Measurements from ENCODE around the gene ABHD3. TPM values are rescaled to one million over a fixed set of nuclear protein-coding genes. Genes with fewer than 3 reads are reported as not detected.

Gene ABHD3
- total and polyA plus RNA-seq, 2 of the 8 experiments (the other 6 are each of a cell fraction or from before 2014, with no cell fraction given) = 8.4 to 12.1 TPM

DNA sequence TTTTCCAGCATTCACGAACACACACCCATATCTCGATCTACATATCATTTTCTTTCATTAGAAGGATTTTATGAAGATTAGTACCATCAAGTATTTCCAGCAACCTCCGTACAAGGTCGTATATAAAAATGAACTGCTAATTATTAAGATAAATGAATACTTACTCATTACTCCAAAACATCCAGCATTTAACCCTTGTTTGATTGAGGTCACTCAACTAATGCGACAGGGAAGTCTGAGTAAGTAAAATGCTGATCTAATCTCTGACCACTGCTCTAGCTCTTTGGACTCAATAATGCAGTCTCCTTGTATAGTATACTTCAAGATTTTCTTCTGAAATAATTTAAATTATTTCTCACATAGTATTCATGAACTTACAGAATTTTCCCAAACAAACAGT, 2.0 kb downstream of the ABHD3 start:
- Histone ChIP-seq H3K4ac (replicated peaks; ENCODE audit: insufficient read length, low read depth, low read length) (no peak overlapping the region), H3K9ac (replicated peaks in 1 of 4; ENCODE audit: extremely low read depth in 1 of 4, low read depth in 3 of 4, low read length in 3 of 4) (no peak overlapping the region), H2BK120ac (replicated peaks; ENCODE audit: low read depth, low read length) (no peak overlapping the region), H3K79me2 (ENCODE audit: control insufficient read depth in 1 of 2, insufficient read depth in 2 of 2, low read length in 2 of 2) (no peaks in the 10 kb centered on the region), H2AK5ac (ENCODE audit: low read depth, low read length) (no peak overlapping the region), H2AFZ (ENCODE audit: low read length) (no peak overlapping the region), H3K79me1 (ENCODE audit: low read depth, low read length) (no peaks in the 10 kb centered on the region), H2BK12ac (ENCODE audit: low read depth, low read length) (no peak overlapping the region), H3K23me2 (ENCODE audit: low read depth, low read length) (peaks cover 6% of the 10 kb centered on the region), H2BK5ac (ENCODE audit: low read depth, low read length) (no peak overlapping the region), H4K20me1 (replicated peaks in 1 of 2; ENCODE audit: control insufficient read depth in 1 of 2, insufficient read depth in 2 of 2, low read length in 2 of 2) (no peaks in the 10 kb centered on the region), H3K23ac (ENCODE audit: insufficient read length) (no peak overlapping the region), H3K4me3 (ENCODE audit: extremely low read depth in 1 of 4, insufficient read depth in 2 of 4, low read depth in 3 of 4, low read length in 4 of 4) (peak overlapping the region in 1 of 4 experiments; percentile 77; a peak in 2 of 8 replicates), H3K27me3 (replicated peaks in 1 of 4; ENCODE audit: control insufficient read depth in 3 of 4, extremely low read depth in 1 of 4, insufficient read depth in 3 of 4, low read length in 3 of 4) (peaks cover 0 to 3% (median 0%) of the 10 kb centered on the region in 4 experiments; a peak in 4 of 7 replicates), H2BK20ac (ENCODE audit: low read length) (no peak overlapping the region), H2BK15ac (ENCODE audit: low read length) (no peak overlapping the region), H3K36me3 (ENCODE audit: control insufficient read depth in 2 of 4, insufficient read depth in 4 of 4, low read length in 3 of 4) (peaks cover 0 to 9% (median 3%) of the 10 kb centered on the region in 4 experiments; a peak in 3 of 8 replicates), H3K56ac (replicated peaks; ENCODE audit: insufficient read length, low read depth, low read length) (no peak overlapping the region), H3K27ac (ENCODE audit: low read depth, low read length) (no peak overlapping the region), H3K4me1 (replicated peaks in 1 of 4; ENCODE audit: control insufficient read depth in 3 of 4, insufficient read depth in 4 of 4, low read length in 3 of 4) (peaks cover 0 to 3% (median 1%) of the 10 kb centered on the region in 4 experiments; a peak in 1 of 7 replicates), H4K5ac (ENCODE audit: insufficient read length, low read depth, low read length) (no peak overlapping the region), H3K4me2 (ENCODE audit: insufficient read depth in 1 of 2, low read depth in 2 of 2, low read length in 2 of 2) (peak overlapping the region; percentile 69 to 84; a peak in 1 of 4 replicates), H4K91ac (replicated peaks; ENCODE audit: insufficient read length, low read length) (no peak overlapping the region), H4K8ac (ENCODE audit: extremely low read depth, insufficient read depth, low read length) (no peak overlapping the region), H3K9me3 (ENCODE audit: insufficient read depth in 2 of 2, low read depth in 1 of 2, low read length in 1 of 2) (peaks cover 0 to 12% of the 10 kb centered on the region in 2 experiments; a peak in 2 of 4 replicates), H3K18ac (ENCODE audit: extremely low read depth, low read length) (no peak overlapping the region), H3K14ac (ENCODE audit: insufficient read length) (no peak overlapping the region)
- DNase-seq (ENCODE audit: low read depth in 1 of 2, low spot score in 2 of 2) (no peak), FAIRE-seq (no peak)
- 88 to 100% methylated on average over 2 to 5 of the region's 5 CpGs for WGBS, 2 experiments (ENCODE audit: extremely low coverage in 1 of 2, insufficient coverage in 1 of 2, insufficient read length in 1 of 2, insufficient replicate concordance in 2 of 2, low coverage in 1 of 2, low lambda C conversion rate in 2 of 2, missing lambda C conversion rate in 1 of 2)
- CTCF ChIA-PET (ENCODE audit: partially characterized antibody) = no interaction called here
- POLR2A ChIA-PET (ENCODE audit: partially characterized antibody) = interaction anchor here (0.5 kb wide), 1 partner anchor 183 kb away, joined by 3 read pairs; no protein-coding TSS in a partner anchor
- TF ChIP-seq CEBPB (IDR thresholded peaks at IDR 0.05; ENCODE audit: low read depth, low read length) = no peak
- no peak for TF ChIP-seq SP4 (IDR thresholded peaks at IDR 0.05; ENCODE audit: low read length)
- no peak for TF ChIP-seq TAF1 (IDR thresholded peaks at IDR 0.05; ENCODE audit: low read depth, low read length)
- TF ChIP-seq TAF7 (optimal IDR thresholded peaks at IDR 0.05; ENCODE audit: borderline replicate concordance, low read depth, low read length) = no peak
- no peak for TF ChIP-seq GABPA (IDR thresholded peaks at IDR 0.05; ENCODE audit: borderline replicate concordance, insufficient read depth, low read length)
- no peak for TF ChIP-seq GTF2F1 (IDR thresholded peaks at IDR 0.05; ENCODE audit: borderline replicate concordance, low read depth, low read length)
- TF ChIP-seq RAD21 (IDR thresholded peaks at IDR 0.05 in 1 of 2, conservative IDR thresholded peaks at IDR 0.05 in 1 of 2; ENCODE audit: low read depth in 2 of 2, low read length in 2 of 2) = no peak
- no peak for TF ChIP-seq POU5F1 (IDR thresholded peaks at IDR 0.05; ENCODE audit: low read depth, low read length)
- TF ChIP-seq SP1 (IDR thresholded peaks at IDR 0.05; ENCODE audit: low read depth, low read length) = no peak
- TF ChIP-seq SP2 (IDR thresholded peaks at IDR 0.05; ENCODE audit: low read length) = no peak
- TF ChIP-seq HDAC6 (IDR thresholded peaks at IDR 0.05; ENCODE audit: low read depth, low read length) = no peak
- TF ChIP-seq NANOG (IDR thresholded peaks at IDR 0.05; ENCODE audit: insufficient read depth, low read depth, low read length, poor library complexity, severe bottlenecking) = no peak
- no peak for TF ChIP-seq KDM5A (IDR thresholded peaks at IDR 0.05; ENCODE audit: low read length)
- no peak for TF ChIP-seq SIRT6 (IDR thresholded peaks at IDR 0.05; ENCODE audit: low read length)

Measured in H1 (cell line).